Measurements from ENCODE around the gene HTR3C.

The HTR3C gene

GRCh38 chr3:184082465-184082864 is 29.6 kb downstream of the HTR3C start:
- Histone ChIP-seq H3K4me3 (ENCODE audit: low read depth, low read length) (no peak overlapping the region), H3K27ac (ENCODE audit: extremely low read depth, low read depth, low read length) (no peak overlapping the region), H3K36me3 (ENCODE audit: control insufficient read depth in 2 of 2, insufficient read depth in 1 of 2, low read length in 2 of 2) (no peaks in the 10 kb centered on the region), H3K9me3 (ENCODE audit: control insufficient read depth, insufficient read depth, low read depth, low read length) (no peaks in the 10 kb centered on the region), H3K4me1 (ENCODE audit: control insufficient read depth, insufficient read depth, low read length) (no peaks in the 10 kb centered on the region)
- no peak for TF ChIP-seq ZNF670 (tag by site-specific recombination; IDR thresholded peaks at IDR 0.05; ENCODE audit: low read depth)
- TF ChIP-seq ZNF837 (tag by site-specific recombination; IDR thresholded peaks at IDR 0.05) = no peak
- no peak for TF ChIP-seq ZNF843 (tag by site-specific recombination; IDR thresholded peaks at IDR 0.05)
- no peak for TF ChIP-seq IKZF3 (tag by site-specific recombination; IDR thresholded peaks at IDR 0.05)
- no peak for TF ChIP-seq ZFP41 (tag by site-specific recombination; IDR thresholded peaks at IDR 0.05; ENCODE audit: borderline replicate concordance)
- TF ChIP-seq ZFP3 (tag by site-specific recombination; IDR thresholded peaks at IDR 0.05; ENCODE audit: low read depth) = no peak
- no peak for TF ChIP-seq KLF9 (tag by site-specific recombination; IDR thresholded peaks at IDR 0.05; ENCODE audit: low read depth)
- no peak for TF ChIP-seq ZBTB8A (tag by site-specific recombination; IDR thresholded peaks at IDR 0.05)
- TF ChIP-seq MEIS1 (CRISPR knock-in tag; IDR thresholded peaks at IDR 0.05; ENCODE audit: borderline replicate concordance) = no peak
- no peak for TF ChIP-seq GLI2 (tag by site-specific recombination; IDR thresholded peaks at IDR 0.05; ENCODE audit: borderline replicate concordance, low read depth)
- no peak for TF ChIP-seq ZNF416 (tag by site-specific recombination; IDR thresholded peaks at IDR 0.05)
- TF ChIP-seq, protein P1, sequence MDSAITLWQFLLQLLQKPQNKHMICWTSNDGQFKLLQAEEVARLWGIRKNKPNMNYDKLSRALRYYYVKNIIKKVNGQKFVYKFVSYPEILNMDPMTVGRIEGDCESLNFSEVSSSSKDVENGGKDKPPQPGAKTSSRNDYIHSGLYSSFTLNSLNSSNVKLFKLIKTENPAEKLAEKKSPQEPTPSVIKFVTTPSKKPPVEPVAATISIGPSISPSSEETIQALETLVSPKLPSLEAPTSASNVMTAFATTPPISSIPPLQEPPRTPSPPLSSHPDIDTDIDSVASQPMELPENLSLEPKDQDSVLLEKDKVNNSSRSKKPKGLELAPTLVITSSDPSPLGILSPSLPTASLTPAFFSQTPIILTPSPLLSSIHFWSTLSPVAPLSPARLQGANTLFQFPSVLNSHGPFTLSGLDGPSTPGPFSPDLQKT (IDR thresholded peaks at IDR 0.05; ENCODE audit: borderline replicate concordance, low read depth, low read length) = no peak
- TF ChIP-seq INSM2 (tag by site-specific recombination; IDR thresholded peaks at IDR 0.05) = no peak
- TF ChIP-seq ZNF704 (tag by site-specific recombination; IDR thresholded peaks at IDR 0.05) = no peak
- TF ChIP-seq, protein P2, sequence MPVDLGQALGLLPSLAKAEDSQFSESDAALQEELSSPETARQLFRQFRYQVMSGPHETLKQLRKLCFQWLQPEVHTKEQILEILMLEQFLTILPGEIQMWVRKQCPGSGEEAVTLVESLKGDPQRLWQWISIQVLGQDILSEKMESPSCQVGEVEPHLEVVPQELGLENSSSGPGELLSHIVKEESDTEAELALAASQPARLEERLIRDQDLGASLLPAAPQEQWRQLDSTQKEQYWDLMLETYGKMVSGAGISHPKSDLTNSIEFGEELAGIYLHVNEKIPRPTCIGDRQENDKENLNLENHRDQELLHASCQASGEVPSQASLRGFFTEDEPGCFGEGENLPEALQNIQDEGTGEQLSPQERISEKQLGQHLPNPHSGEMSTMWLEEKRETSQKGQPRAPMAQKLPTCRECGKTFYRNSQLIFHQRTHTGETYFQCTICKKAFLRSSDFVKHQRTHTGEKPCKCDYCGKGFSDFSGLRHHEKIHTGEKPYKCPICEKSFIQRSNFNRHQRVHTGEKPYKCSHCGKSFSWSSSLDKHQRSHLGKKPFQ (tag by site-specific recombination; IDR thresholded peaks at IDR 0.05) = no peak
- TF ChIP-seq, protein P3, sequence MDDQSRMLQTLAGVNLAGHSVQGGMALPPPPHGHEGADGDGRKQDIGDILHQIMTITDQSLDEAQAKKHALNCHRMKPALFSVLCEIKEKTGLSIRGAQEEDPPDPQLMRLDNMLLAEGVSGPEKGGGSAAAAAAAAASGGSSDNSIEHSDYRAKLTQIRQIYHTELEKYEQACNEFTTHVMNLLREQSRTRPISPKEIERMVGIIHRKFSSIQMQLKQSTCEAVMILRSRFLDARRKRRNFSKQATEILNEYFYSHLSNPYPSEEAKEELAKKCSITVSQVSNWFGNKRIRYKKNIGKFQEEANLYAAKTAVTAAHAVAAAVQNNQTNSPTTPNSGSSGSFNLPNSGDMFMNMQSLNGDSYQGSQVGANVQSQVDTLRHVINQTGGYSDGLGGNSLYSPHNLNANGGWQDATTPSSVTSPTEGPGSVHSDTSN (CRISPR knock-in tag; IDR thresholded peaks at IDR 0.05) = no peak
- POLR2A ChIA-PET = no interaction called here
- CTCF ChIA-PET = no interaction called here

DNA sequence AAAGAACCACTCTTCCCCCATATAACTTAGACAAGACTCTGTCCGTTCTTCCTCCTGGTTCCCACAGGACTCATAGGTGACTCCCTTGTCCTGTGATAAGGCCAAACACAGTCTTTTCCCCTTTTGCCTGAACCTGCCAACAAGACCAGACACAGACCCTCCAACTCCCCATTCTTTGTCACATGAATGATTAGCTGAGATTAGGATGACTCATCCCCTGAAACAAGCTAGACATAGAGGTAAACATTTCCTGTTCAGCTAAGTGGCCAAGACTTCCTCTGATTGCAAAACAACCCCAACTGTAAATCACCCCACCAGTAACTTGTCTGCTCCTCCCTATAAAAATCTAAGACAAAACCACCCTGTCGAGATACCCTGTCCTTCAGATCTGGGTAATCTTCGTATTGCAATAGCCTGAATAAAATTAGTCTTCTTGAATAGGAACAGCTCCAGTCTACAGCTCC is 32.6 kb downstream of the HTR3C start:
- ChIA-PET CTCF (interaction anchor here (0.7 kb wide), 2 partner anchors 12 to 20 kb away, joined by 3 read pairs; no protein-coding TSS in a partner anchor), POLR2A (no interaction called here)
- Histone ChIP-seq H3K9me3 (ENCODE audit: control insufficient read depth, insufficient read depth, low read depth, low read length) (no peaks in the 10 kb centered on the region), H3K27ac (ENCODE audit: extremely low read depth, low read depth, low read length) (no peak overlapping the region), H3K4me1 (ENCODE audit: control insufficient read depth, insufficient read depth, low read length) (no peaks in the 10 kb centered on the region), H3K36me3 (ENCODE audit: control insufficient read depth in 2 of 2, insufficient read depth in 1 of 2, low read length in 2 of 2) (no peaks in the 10 kb centered on the region), H3K4me3 (ENCODE audit: low read depth, low read length) (no peak overlapping the region)
- TF ChIP-seq ZNF391 (tag by site-specific recombination; IDR thresholded peaks at IDR 0.05; ENCODE audit: borderline replicate concordance, low read depth) (no peak), ZNF404 (tag by site-specific recombination; IDR thresholded peaks at IDR 0.05) (no peak), ZNF292 (tag by site-specific recombination; IDR thresholded peaks at IDR 0.05; ENCODE audit: borderline replicate concordance, low read depth) (no peak), ZNF654 (tag by site-specific recombination; IDR thresholded peaks at IDR 0.05; ENCODE audit: low read depth) (no peak), ZNF501 (tag by site-specific recombination; IDR thresholded peaks at IDR 0.05) (no peak), ZSCAN30 (tag by site-specific recombination; IDR thresholded peaks at IDR 0.05) (no peak), EGR2 (tag by site-specific recombination; IDR thresholded peaks at IDR 0.05; ENCODE audit: low read depth) (no peak)
- TF ChIP-seq, protein P4, sequence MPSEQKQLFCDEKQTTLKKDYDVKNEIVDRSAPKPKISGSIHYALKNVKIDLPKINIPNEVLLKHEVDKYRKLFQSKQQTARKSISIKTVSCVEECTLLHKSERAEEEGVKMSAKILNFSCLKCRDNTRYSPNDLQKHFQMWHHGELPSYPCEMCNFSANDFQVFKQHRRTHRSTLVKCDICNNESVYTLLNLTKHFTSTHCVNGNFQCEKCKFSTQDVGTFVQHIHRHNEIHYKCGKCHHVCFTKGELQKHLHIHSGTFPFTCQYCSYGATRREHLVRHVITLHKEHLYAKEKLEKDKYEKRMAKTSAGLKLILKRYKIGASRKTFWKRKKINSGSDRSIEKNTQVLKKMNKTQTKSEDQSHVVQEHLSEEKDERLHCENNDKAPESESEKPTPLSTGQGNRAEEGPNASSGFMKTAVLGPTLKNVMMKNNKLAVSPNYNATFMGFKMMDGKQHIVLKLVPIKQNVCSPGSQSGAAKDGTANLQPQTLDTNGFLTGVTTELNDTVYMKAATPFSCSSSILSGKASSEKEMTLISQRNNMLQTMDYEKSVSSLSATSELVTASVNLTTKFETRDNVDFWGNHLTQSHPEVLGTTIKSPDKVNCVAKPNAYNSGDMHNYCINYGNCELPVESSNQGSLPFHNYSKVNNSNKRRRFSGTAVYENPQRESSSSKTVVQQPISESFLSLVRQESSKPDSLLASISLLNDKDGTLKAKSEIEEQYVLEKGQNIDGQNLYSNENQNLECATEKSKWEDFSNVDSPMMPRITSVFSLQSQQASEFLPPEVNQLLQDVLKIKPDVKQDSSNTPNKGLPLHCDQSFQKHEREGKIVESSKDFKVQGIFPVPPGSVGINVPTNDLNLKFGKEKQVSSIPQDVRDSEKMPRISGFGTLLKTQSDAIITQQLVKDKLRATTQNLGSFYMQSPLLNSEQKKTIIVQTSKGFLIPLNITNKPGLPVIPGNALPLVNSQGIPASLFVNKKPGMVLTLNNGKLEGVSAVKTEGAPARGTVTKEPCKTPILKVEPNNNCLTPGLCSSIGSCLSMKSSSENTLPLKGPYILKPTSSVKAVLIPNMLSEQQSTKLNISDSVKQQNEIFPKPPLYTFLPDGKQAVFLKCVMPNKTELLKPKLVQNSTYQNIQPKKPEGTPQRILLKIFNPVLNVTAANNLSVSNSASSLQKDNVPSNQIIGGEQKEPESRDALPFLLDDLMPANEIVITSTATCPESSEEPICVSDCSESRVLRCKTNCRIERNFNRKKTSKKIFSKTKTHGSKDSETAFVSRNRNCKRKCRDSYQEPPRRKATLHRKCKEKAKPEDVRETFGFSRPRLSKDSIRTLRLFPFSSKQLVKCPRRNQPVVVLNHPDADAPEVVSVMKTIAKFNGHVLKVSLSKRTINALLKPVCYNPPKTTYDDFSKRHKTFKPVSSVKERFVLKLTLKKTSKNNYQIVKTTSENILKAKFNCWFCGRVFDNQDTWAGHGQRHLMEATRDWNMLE (tag by site-specific recombination; conservative IDR thresholded peaks at IDR 0.05; ENCODE audit: low read depth) = peak; percentile 48; the same call in 1 of the 2 replicates

Measured in HEK293 (cell line).